GM10847 (cell line): ENCODE measurements around the gene FAM210A.

Experiments
- POLR2A ChIP-seq: IDR thresholded peaks from 2 replicates; pipeline ENCODE4 v1.6.1; 2011; ENCODE audit not compliant: insufficient read length; ENCODE audit errors: extremely low read depth

FAM210A gene

DNA sequence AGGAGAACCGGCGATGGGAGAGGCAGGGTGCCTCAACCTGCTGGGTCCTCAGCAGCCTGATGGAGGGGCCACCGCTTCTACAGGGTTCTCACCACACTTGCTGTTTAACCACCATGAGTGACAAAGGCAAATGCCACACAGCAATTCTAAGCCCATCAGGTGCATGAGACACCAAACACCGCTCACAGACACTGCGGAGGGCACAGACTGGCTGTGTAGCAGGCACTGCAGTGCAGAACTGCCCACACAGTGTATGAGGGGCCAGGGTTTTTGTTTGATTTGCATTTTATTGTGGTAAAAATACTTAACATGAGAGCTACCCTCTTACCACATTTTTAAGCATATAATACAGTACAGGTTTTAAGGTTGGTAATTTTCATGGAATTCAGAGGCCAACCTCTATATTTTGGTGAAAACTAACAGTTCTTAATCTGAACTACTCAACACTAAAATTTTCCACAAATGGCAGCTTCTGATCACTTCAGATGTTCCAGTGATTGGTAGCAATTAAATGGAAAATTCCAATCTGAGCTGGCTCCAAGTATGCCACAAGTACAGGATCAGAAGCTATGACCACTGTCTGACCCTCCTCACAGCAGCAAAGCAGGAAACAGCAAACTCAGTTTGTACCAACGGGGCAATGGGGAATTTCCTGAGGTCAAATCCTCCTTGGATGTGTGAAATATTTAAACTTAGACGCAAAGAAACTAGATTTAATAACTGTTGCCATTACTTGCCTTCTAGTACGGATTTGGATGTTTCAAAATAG is 67.7 kb downstream of the FAM210A start:
- TF ChIP-seq POLR2A, result no peak

GRCh38 chr18:13657974-13658373 is 68.4 kb downstream of the FAM210A start:
- no peak for TF ChIP-seq POLR2A

GRCh38 chr18:13653746-13654433 is 72.5 kb downstream of the FAM210A start:
- TF ChIP-seq POLR2A, result no peak

DNA sequence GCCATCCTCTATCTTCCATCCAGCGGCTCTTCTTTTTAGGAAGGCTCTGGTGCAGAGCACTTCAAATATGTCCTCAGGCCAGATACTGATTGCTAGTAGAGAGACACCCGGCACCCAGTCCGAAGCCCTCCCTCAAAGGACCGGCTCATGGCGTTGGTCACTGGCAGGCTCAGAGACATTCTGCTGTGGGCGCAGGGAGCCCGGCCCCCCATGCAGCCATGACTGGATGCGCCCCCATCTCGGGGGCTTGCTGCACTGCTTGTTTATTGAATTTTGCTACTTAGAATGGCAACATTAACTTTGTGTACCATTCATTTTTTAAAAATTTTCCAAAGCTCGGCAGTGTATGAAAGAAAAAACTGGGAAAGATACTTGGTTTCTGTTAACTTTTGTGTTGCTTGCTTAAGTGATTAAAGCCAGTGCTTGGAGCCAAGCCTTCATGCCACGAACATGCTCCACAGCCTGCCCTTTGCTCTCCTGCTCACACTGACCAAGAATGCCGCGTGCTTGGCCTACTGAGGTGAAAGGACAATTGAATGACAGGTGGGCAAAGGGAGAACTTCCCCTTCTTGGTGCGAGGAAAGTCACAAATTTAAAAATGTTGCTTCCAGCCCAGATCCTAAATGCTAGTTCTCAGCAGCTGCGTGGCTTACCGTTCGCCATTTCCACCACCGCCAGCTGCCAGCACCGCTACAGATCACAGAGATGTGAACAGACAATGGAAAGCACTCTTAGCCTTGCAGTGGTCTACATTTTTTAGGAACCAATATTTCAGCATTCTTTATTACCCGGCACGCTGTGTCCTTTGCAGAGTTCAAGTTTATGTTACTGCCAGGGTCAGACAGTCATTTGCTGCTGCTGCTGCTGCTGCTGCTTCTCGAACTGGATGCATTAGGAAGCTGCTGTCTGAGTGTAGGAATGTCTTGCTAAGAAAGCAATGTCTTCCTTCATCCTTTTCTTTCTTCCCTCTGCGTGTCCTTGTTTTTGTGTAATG is 76.7 kb downstream of the FAM210A start:
- no peak for TF ChIP-seq POLR2A

GRCh38 chr18:13647761-13648160 is 78.6 kb downstream of the FAM210A start:
- no peak for TF ChIP-seq POLR2A

GRCh38 chr18:13646633-13647032 is 79.7 kb downstream of the FAM210A start:
- no peak for TF ChIP-seq POLR2A

DNA sequence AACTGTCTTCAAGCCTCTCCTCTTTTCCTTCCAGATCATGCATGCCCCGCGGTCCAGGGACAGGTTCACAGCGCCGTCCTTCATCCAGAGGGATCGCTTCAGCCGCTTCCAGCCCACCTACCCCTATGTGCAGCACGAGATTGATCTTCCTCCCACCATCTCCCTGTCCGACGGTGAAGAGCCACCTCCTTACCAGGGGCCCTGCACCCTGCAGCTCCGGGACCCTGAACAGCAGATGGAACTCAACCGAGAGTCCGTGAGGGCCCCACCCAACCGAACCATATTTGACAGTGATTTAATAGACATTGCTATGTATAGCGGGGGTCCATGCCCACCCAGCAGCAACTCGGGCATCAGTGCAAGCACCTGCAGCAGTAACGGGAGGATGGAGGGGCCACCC is 81.3 kb downstream of the FAM210A start:
- TF ChIP-seq POLR2A, result no peak

DNA sequence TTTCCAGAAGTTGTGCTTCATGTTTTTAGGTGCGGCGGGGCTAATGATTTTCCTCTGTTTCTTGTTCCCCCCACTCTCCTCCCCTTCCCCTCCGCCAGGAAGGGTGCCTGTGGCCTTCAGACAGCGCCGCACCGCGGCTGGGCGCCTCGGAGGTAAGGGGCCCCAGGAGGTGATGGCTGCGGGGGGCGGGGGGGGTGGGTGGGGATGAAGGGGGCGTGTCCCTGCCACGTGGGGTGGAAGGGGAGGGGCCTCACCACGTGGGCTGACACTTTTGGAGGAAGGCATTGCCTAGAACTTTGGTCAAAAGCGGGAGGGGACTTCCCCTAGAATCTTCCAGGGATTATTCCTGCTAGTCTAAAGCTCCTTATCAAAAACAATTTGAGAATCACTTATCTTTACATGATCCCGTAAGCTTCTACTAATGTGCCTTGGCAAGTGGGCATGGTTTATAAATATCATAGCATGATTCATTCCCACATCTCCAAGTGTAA is 83.1 kb downstream of the FAM210A start:
- TF ChIP-seq POLR2A, result no peak

DNA sequence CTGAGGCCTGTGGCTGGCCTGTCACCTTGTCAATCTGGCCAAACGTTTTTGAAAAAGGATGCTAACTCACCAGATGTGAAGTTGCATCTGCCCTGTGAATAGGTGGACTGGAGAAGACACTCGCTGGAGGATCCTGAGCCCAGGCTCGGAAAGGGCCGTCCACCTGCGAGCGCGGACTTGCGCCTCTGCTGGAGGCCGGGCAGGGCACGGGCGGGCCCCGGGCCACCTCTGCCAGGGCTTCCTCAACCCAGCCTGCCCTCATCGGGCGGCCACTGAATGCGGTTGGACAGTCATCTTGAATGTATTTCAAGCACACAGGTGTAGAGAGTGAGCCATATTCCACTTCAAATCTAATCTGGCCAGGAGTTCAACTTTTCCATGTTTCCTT is 83.9 kb downstream of the FAM210A start:
- no peak for TF ChIP-seq POLR2A

DNA sequence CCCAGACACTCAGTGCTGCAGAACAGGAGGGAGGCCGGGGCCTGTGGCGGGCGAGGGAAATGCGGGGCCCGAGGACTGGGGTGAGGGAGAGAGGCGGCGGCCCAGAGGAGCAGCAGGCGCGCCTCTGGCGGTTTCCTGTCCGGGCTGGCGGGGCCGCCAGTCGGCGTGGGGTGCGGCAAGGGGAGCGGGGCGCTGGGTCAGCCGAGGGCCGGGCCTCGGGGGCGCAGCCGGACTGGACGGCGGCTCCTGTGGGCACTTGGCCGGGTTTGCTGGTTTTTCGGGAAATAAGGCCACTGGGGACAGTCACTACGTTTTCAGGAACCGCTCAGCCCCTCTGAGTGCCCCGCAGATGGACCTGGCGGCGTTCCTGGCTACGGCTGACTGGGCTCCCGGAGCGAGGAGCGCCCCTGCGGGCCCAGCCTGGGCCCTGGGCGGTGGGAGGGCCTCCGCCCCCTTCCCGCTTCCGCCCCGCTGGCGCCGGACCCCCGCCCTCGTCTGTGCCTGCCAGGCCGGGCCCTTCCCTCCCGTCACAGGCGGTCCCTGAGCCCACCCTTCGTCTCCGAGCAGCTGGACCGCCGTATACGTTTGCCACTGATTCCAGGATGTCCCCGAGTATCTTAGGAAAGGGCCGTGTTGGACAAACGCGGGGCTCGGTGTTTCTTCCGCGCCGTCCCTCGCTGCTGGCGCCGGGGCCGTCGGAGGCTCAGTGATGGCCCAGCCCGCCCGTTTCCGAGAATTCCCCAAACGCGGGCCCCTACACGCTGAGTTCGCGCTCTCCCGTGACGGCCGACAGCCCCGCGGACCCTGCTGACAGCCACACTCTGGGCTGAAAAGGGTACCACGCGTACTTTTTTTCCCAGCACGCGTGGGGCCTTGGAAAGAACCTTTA is 84.6 kb downstream of the FAM210A start:
- no peak for TF ChIP-seq POLR2A

DNA sequence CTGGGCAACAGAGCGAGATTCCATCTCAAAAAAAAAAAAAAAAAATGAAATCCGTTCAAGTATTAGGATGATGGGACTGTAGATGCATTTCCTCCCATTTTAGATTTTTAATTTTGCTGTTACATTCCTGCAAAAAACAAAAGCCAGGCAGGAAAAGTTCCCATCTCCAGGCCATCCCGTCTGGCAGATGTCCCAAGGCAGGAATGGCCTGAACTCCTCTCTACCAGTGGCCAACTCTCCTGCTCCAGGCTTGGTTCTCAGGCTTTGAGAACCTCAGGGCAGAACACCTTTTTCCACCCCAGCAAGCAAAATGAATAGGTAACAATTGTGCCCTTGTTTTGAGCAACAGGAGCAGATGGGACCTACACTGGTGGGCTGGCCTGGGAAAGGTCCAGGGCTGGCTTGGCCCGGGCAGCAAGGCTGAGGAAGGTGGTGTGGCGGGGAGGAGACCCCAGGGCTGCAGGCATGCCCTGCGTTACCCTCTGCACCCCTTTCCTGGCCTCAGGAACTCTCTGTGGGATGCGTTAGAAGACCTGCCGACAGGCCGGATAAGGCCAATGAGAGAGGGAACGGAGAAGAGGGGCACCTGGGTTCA is 86.0 kb downstream of the FAM210A start:
- TF ChIP-seq POLR2A, result no peak

- no peak for TF ChIP-seq POLR2A
Measured at GRCh38 chr18:13638719-13639595, 87.4 kb downstream of the FAM210A start.

DNA sequence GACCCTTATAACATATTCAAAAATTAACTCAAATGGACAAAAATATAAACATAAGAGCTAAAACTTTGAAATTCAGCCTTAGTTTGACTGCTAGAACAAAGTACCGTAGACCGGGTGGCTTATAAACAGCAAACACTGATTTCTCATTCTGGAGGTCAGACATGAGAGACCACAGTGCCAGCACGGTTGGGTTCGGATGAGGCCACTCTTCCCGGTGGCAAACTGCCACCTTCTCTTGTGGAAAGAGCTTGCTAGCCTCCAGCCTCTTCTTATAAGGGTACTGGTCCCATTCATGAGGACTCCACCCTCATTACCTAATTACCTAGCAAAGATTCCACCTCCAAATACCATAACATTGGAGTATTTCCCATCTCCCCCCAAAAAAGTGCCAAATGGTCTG is 91.3 kb downstream of the FAM210A start:
- TF ChIP-seq POLR2A, result no peak
